ENCODE measurements around the gene FSCN2.

The FSCN2 gene

DNA sequence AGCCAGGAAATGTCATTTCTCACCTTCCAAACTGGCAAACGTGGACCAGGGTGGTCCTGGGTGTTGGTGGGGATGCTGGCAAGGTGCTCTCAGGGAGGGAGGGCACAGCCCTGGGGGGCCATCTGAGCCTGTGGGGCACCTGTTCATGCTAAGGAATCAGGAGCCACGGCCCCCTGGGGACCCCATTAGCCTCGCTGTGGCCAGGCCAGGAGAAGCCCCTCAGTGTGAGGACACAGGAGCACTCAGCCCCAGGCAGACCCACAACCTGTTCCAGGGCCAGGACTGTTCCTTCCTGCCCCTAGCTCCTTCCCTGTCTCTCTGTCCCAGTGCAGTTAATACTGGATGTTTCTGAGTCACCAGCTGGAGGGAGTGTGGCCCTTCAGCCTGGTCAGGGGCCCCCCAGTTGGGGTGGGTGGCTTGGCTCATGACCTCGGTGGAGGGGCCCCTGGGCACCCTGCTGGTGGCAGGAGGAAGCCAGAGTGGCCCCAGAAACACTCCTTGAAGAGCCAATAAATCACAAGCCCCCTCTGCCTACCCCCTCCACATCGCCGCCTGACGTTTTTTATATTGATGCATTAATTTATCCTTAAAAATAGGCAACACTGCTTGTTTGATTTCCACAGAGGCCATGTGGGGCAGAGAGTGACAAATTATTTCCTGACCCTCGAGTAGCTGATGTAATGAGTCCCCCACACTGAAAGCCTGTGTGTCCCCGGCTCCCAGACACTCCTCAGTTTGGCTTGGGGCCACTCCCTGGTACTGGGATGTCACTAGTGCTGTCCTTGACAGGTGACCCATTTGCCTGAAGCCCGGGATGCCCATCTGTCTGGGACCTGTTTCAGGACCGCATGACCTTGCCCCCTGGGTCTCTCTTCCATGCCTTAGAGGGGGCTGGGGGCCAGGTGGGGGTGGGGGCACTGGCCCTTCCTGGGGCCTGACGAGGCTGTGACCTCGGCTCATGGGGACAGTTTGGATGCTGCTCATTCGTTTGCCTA, 37.9 kb upstream of the FSCN2 start:
- no peak for DNase-seq

DNA sequence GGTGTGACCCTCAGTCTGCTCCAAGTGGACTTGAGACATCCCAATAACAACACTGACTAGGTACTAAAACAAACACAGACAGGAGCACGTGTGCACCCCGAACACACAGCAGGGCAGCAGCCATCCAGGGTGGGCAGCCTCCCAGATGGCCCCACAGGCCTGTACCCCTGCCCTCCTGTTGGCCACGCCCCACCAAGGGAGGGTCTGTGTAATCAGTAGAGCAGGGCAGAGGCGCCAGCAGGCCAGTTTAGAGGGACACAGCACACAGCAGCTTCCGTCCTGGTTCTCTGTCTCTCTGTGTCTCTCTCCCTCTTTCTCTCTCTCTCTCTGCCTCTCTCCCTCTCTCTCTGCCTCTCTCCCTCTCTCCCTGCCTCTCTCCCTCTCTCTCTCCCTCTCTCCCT, 37.0 kb upstream of the FSCN2 start:
- DNase-seq: no peak

DNA sequence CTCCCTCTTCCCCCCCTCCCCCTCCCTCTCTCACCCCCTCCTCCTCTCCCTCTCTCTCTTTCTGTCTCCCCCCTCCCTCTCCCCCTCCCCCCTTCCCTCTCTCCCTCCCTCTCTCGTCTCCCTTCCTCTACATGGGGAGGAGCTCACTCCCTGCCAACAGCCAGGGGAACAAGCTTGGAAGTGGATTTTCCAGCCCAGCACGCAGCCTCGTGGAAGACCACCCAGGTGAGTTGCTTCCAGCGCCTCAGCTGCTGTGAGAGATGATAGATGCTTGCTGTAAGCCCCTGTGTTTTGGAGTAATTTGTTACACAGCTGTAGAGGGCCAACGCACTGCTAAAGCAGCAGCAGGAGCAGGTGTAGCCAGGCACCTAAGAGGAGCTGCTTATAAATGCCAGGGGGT, 36.4 kb upstream of the FSCN2 start:
- no peak for DNase-seq

DNA sequence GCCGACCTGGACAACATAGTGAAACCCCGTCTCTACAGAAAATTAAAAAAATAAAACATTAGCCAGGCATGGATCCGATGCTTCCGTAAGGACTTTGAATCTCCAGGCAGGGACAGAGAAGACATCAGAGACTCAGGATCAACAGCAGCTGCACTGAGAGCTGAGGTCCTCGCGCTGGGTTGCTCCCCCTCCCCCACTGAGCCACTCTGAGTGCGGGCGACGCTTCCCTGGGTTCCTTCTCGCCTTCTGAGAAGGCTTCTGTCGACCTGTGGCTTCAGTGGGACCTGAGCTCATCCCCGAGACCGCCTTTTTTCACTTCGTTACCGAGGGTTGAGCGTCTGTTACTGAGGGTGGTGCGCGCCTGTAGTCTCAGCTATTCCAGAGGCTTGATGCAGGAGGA, 36.0 kb upstream of the FSCN2 start:
- DNase-seq: no peak

DNA sequence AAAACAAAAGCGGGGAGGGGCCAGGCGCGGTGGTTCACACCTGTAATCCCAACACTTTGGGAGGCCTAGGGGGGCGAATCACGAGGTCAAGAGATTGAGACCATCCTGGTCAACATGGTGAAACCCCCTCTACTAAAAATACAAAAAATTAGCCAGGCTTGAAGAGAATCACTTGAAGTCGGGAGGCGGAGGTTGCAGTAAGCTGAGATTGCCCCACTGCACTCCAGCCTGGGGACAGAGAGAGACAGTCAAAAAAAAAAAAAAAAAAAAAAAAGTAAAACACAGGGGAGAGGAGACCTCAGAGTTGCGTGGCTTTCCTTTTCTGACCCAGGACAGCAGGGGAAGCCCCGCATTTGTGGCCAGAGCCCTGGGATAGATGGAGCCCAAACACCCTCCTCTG, 35.5 kb upstream of the FSCN2 start:
- DNase-seq: no peak

DNA sequence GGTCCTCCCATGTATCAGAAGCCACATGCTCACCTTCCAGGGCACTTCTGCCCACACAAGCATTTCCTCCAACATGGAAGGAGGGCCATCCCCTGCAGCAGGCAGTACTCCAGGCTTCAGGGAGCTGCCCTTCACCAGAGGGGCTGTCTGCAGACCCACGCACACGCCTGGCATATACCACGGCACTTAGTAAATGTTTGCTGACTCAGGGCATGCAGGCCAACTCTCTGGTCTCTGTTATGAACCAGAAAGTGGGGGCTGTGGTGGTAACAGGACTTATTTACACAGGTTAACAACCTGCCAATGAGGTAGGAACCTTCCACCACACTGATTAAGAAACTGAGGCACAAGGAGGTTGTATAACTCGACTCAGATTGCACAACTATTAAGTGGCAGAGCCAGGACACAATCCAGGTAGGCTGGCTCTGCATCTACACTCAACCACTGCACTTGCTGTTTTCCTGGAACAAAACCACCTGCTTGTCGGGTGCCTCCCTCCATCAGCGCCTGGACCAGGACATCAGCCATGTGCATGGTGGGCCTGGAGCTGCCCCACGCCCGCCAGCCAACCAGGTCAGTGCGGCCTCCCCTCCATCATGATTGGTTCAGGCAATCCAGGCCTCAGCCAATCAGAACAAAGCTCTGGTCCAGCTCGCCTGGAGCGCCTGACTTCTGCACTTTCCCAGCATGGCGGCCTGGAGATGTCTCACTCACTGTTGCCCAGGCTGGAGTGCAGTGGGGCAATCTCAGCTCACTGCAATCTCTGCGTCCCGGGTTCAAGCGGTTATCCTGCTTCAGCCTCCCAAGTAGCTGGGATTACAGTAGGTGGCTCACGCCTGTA, 34.8 kb upstream of the FSCN2 start:
- no peak for DNase-seq

DNA sequence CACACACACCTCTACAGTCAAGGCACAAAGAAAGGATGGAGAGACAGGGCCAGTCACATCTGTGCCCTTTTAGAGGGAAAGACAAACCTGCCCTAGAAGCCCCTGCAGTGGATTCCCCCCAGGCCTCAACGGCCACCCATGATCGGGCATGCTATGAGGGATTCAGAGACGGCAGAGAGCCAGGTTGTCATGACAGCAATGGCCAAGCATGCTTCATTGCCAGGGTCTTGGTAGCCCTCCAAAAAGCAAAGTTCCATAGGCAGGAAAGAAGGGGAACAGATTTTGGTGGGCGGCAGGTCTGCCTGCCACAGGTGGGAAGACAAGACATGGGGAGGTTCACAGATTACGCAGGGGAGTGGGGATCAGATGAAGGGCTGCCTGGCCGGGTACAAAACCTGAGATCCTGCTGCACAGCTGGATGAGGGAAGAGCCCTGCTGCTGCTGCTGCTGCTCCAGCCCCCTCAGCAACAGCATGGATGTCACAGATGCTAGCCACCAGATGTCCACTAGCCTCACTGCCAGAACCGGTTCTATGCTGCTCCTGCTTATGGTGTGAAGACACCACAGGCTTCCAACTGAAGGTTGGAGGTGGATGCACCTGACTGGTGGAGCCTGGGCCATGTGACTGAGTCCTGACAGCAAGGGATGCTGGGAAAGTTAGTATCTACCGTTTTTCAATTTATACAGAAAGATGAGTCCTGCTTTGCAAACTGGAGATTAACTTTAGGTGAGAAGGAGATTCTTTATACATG, 33.4 kb upstream of the FSCN2 start:
- DNase-seq: no peak

DNA sequence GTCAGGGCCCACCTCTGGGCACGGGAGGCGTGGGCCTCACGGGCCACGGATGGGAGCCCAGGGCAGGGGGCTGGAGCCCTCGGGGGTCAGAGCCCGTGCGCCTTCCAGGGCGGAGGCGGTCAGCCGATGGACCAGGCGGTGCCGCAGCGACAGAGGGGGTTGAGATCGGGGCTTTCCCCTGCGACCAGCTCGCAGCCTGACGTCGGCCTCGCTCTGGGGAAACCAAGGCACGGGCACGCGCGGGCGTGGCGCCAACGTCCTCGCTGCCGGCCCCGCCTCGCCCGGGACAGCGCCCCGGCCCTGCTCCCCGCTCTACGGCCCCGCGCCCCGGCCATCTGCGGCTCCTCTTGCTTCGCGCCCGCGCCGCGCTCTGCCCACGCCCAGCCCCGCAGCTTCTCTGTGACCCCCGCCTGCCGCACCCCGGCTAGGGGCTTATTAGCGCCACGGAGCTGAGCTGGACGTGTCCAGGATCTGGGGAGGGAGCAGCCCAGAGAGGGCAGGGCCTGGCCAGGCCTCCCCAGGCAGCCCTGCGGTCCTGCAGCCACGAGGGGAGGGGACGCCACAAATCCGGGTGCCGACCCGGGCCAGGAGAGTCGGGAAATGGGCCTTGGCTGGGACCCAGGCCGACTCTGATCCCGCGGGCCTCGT, 29.1 kb upstream of the FSCN2 start:
- DNase-seq: no peak

DNA sequence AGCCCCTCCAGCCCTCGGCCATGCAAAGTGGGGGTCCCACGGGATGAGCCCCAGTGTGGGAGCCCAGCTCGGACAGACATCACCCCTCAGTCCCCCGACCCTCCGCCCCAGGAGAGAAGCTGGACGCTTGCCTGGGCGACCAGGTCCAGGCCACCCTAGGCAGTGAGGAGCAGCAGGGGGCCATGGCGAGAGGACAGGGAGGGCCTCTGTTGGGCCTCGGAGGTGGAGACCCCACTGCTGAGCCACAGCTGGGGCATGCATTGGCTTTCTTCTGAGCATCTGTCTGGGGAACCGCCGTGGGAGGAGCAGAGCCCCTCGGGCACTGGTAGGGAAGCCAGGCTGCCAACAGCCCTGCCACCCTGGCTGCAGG, 28.6 kb upstream of the FSCN2 start:
- no peak for DNase-seq

DNA sequence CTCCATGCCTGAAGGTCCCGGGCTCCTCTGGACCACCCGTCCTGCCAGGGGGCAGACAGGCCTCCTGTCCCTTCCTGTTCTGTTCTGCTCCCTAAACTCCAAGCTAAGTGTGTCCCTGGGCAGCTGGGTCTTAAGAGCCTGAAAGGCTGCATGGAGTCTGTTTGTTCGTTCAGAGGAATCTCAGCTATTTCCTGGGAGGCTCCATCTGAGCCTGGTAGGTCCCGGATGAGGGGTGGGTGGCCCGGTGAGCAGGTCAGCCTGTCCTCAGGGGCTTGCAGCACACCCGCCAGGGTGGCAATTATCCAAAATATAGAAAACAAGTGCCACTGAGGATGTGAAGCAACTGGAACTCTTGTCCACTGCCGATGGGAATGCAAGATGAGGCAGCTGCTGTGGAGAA, 28.1 kb upstream of the FSCN2 start:
- DNase-seq: no peak

DNA sequence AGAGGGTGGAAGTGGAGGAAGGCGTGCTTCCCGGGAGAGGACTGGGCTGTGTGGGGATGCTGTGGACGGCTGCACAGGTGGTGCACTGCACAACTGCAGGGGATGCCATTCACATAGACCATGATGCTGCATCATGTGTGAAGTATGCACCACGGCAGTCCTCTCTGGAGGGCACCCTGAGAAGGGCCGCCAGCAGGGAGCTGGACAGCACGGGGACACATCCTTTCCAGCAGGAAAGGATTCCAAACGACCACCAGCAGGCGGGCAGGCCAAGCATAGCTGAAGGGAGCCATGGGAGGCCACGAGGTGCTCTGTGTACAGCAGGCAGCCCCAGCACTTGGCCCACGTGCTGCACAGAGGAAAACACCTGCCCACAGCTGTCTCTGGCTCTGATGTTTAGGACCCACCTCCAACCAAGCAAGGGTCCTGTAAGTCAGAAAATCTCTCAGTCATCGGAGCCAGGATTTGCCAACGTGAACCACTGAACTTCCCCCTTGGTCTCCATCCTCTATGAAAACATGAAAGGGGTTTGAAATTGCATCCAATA, 25.6 kb upstream of the FSCN2 start:
- DNase-seq: no peak

DNA sequence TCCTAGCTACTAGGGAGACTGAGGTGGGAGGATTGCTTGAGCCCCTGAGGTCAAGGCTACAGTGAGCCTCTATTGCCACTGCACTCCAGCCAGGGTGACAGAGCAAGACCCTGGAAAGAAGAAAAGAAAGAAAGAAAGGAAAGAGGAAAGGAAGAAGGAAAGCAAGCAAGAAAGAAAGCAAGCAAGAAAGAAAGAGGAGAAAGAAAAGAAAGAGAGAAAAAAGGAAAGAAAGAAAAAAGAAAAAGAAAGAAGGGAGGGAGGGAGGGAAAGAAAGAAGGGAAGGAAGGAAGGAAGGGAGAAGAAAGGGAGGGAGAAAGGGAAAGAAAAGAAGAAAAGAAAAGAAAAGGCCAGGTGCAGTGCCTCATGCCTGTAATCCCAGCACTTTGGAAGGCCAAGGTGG, 24.6 kb upstream of the FSCN2 start:
- DNase-seq: no peak

DNA sequence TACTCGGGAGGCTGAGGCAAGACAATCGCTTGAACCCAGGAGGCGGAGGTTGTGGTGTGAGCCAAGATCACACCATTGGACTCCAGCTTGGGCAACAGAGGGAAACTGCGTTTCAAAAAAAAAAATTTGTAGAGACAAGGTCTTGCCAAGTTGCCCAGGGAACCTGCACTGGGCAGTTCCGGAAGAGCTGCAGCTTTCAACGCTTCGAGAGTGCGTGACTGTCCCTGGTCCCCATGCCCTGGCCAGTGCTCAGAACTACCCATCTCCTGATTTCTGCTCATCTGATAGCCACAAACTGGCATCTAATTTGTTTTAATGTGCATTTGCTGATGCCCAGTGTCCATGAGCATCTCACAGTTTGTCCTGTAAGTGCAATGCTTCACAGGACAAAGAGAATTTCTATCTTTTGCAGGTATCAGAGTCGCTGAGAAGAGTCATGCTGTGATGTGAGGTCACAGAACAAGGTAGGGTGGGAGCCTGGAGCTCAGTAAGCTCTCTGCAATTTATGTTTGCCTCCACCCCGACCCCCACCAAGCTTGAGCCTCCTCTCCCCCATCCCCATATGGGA, 19.5 kb upstream of the FSCN2 start:
- DNase-seq: peak in 1 of 6 experiments; percentile 12

DNA sequence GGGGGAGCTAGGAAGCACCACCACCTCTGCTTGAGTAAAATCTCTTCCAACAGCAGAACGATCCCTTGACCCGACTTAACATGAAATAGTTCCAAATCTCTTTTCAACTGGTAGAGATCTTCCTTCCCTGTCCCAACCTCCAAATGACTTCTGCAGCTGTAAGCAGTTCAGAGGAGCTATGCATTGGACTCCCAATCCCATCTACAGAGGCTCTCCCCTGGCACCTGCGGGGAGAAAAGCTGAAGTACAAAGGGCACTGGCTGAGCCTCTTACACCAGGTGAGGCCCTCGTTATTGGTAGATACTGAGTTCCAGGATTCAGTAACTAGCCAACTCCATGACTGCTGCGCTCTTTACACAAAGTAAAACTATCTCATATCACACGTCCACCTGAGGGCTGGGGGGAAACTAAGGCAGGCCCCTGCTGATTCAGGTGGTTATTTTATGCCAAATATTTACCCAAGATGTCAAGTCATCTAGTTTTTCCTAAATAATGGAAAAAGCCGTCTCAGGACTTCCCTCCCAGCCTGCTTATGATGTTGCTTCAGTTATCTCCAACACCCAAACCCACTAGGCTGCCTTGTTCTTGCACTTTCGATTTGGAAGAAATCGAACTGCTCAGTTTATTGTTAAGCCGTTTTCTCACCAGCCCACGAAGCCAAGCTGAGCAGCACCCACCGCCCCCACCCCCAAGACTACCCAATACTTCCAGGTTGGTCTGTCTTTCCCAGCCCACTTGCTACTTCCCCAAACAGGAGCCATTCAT, 18.8 kb upstream of the FSCN2 start:
- peak in 5 of 6 experiments; percentile 10 to 72 (median 44) for DNase-seq

DNA sequence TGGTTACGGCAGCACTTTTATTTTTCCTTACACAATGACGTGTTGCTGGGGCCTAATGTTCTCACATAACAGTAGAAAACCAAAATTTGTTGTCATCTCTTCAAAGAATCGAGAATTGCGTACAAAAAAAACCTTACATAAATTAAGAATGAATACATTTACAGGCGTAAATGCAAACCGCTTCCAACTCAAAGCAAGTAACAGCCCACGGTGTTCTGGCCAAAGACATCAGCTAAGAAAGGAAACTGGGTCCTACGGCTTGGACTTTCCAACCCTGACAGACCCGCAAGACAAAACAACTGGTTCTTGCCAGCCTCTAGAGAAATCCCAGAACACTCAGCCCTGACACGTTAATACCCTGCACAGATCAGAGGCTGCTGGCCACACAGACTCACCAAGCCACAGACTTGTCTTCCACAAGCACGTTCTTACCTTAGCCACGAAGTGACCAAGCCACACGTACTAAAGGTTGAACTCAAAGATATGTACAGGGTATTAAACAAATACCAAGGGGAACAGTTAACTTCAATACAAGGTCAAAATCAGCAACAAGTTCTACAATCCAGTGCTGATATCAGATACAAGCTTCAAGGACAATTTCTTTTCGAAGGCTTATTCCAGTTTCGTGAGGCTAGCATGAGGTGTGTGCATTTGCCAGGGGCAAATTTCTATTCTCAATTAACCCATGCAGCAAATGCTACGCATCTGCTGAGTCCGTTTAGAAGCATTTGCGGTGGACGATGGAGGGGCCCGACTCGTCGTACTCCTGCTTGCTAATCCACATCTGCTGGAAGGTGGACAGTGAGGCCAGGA, 18.0 kb upstream of the FSCN2 start:
- peak in 3 of 6 experiments; percentile 24 to 67 (median 47) for DNase-seq

DNA sequence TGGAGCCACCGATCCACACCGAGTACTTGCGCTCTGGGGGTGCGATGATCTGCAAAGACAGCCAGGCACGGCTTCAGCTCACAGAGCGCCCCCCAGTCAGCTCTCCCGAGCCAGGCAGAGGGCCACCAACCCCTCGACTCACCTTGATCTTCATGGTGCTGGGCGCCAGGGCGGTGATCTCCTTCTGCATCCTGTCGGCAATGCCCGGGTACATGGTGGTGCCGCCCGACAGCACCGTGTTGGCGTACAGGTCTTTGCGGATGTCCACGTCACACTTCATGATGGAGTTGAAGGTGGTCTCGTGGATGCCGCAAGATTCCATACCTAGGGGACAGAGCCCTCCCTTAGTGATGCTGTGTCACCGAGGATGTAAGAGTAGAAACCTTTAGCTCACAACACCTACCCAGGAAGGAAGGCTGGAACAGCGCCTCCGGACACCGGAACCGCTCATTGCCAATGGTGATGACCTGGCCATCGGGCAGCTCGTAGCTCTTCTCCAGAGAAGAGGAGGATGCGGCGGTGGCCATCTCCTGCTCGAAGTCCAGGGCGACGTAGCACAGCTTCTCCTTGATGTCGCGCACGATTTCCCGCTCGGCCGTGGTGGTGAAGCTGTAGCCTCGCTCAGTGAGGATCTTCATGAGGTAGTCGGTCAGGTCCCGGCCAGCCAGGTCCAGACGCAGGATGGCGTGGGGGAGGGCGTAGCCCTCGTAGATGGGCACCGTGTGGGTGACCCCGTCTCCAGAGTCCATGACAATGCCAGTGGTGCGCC, 17.2 kb upstream of the FSCN2 start:
- DNase-seq: peak; percentile 10 to 71 (median 50)

DNA sequence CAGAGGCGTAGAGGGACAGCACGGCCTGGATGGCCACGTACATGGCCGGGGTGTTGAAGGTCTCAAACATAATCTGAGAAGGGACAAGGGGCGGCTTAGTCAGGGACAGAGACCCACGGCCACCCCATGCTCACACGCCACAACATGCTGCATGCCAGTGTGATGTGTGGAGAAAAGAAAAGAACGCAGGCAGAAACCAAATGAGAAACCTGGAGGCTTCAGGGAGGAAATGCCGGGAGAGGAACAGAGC, 16.7 kb upstream of the FSCN2 start:
- DNase-seq: peak in 1 of 6 experiments; percentile 56

DNA sequence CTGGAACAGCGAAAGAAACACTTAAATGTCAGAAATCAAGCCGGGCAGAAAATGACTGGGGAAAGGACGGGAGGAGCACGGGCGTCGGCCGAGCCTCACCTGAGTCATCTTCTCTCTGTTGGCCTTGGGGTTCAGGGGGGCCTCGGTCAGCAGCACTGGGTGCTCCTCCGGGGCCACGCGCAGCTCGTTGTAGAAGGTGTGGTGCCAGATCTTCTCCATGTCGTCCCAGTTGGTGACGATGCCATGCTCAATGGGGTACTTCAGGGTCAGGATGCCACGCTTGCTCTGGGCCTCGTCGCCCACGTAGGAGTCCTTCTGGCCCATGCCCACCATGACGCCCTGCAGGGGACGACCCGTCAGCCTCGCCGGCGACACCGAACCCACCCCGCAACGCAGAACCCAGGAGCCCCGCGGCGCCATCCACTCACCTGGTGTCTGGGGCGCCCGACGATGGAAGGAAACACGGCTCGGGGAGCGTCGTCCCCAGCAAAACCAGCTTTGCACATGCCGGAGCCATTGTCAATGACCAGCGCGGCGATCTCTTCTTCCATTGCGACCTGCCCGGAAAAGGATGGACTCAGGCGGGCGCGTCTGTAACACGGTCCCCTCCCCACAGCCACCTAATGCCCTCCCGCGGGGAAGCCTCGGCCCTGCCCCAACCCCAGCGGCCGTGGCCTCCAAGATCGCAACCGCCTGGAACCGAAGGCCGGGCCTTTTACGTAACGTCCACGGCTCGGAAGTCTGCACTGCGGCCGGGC, 16.2 kb upstream of the FSCN2 start:
- peak; percentile 6 to 70 (median 44) for DNase-seq

All from stimulated activated naive CD4-positive, alpha-beta T cell (primary cell).